Neural progenitor cell (in vitro differentiated cells): ENCODE data around the gene NIT2. TPM values are rescaled to one million over a fixed set of nuclear protein-coding genes. Genes with fewer than 3 reads are reported as not detected.
A peak's percentile ranks its signal among the peaks of the same experiment; 100 is the strongest.

Experiments used
- DNase-seq: peaks from one replicate; pipeline ENCODE4 v3.0.0-alpha.2; 2016; ENCODE audit warnings: low spot score
- H2AFZ ChIP-seq: fragments of 200-600 bp; sonication (generic); replicated peaks from 2 replicates; pipeline ENCODE4 v1.6.1; 2016; ENCODE audit warnings: antibody characterized with exemption
- H3F3A ChIP-seq: fragments of 200-600 bp; sonication (generic); 2 replicates; pipeline ENCODE4 v1.6.1; 2016; ENCODE audit warnings: antibody characterized with exemption, low read depth
- H3K27ac ChIP-seq: fragments of 200-600 bp; sonication (generic); 2 replicates; pipeline ENCODE4 v1.5.1; 2016; ENCODE audit warnings: mild to moderate bottlenecking
- H3K27me3 ChIP-seq: fragments of 200-600 bp; sonication (generic); 2 replicates; pipeline ENCODE4 v1.6.1; 2016; ENCODE audit warnings: mild to moderate bottlenecking, moderate library complexity
- H3K36me3 ChIP-seq: fragments of 200-600 bp; sonication (generic); 2 replicates; pipeline ENCODE4 v1.5.1; 2016
- H3K4me1 ChIP-seq: fragments of 200-600 bp; sonication (generic); 2 replicates; pipeline ENCODE4 v1.6.1; 2016; ENCODE audit warnings: mixed run types
- H3K4me2 ChIP-seq: fragments of 200-600 bp; sonication (generic); 2 replicates; pipeline ENCODE4 v1.6.1; 2016
- H3K4me3 ChIP-seq: fragments of 200-600 bp; sonication (generic); 2 replicates; pipeline ENCODE4 v1.5.1; 2016
- H3K79me2 ChIP-seq: fragments of 200-600 bp; sonication (generic); 2 replicates; pipeline ENCODE4 v1.6.1; 2016; ENCODE audit warnings: low read depth
- H3K9ac ChIP-seq: fragments of 200-600 bp; sonication (generic); 2 replicates; pipeline ENCODE4 v1.6.1; 2016
- H3K9me3 ChIP-seq: fragments of 200-600 bp; sonication (generic); 2 replicates; pipeline ENCODE4 v1.5.1; 2016; ENCODE audit warnings: low read depth
- H4K20me1 ChIP-seq: fragments of 200-600 bp; sonication (generic); 2 replicates; pipeline ENCODE4 v1.6.1; 2016; ENCODE audit warnings: low read depth
- H3K27ac Mint-ChIP-seq: 3 replicates; pipeline ENCODE4 v1.8.0; 2021; ENCODE audit warnings: mixed read lengths
- H3K27me3 Mint-ChIP-seq: 2 replicates; pipeline ENCODE4 v1.8.0; 2022; ENCODE audit warnings: low read depth, mild to moderate bottlenecking, inconsistent platforms, moderate library complexity, mixed read lengths; ENCODE audit not compliant: insufficient read depth
- H3K36me3 Mint-ChIP-seq: 3 replicates; pipeline ENCODE4 v1.8.0; 2021; ENCODE audit warnings: mixed read lengths
- H3K4me1 Mint-ChIP-seq: 3 replicates; pipeline ENCODE4 v1.8.0; 2021; ENCODE audit warnings: mixed read lengths
- H3K4me3 Mint-ChIP-seq: 3 replicates; pipeline ENCODE4 v1.8.0; 2021; ENCODE audit warnings: mild to moderate bottlenecking, moderate library complexity, mixed read lengths
- H3K9me3 Mint-ChIP-seq: 3 replicates; pipeline ENCODE4 v1.8.0; 2020; ENCODE audit warnings: mixed read lengths
- CTCF ChIP-seq: fragments of 200-600 bp; sonication (generic); IDR thresholded peaks from 2 replicates; pipeline ENCODE4 v1.5.1; 2017; ENCODE audit warnings: antibody characterized with exemption, mild to moderate bottlenecking
- EZH2 ChIP-seq: fragments of 200-600 bp; sonication (generic); IDR thresholded peaks from 2 replicates; pipeline ENCODE4 v1.6.1; 2017; ENCODE audit warnings: antibody characterized with exemption, mild to moderate bottlenecking, moderate library complexity
- EZH2phosphoT487 ChIP-seq: fragments of 200-600 bp; sonication (generic); IDR thresholded peaks from 2 replicates; pipeline ENCODE4 v1.6.1; 2017; ENCODE audit warnings: antibody characterized with exemption
- total RNA-seq: library from RNA; depleted of rRNA; stranded (reverse); fragments of >200 nt; gene quantifications from 2 replicates; pipeline ENCODE4 v1.2.3, GENCODE V29; 2015; ENCODE audit warnings: low replicate concordance

NIT2 gene
- total RNA-seq, 1 donor from 2014 or later = 33.1 TPM

DNA sequence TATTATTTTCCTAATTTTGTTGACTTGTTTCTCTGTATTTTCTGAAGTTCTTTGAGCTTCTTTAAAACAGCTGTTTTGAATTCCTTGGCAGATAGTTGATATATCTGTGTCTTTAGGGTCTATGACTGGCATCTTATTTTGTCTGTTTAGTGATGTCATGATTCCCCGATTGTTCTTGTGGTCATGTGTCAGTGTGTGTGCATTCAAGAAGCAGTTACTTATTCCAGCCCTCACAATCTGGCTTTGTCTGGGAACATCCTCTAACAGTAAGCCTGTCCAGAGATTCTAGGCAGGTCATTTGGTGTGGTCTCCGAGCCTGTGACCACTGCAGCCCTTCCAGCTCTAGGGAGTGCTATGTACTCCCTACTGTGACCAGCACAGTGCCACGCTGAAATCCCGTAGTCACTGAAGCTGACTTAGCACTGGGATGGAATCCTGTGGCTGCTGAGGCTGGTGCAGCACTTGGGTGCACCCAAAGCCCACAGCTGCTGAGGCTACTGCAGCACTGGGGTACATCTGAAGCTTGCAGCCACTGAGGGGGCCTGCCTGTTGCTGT, 73.5 kb downstream of the NIT2 start:
- no peaks in the 10 kb centered on the region for H3F3A ChIP-seq
- peaks cover 10% of the 10 kb centered on the region for H3K4me1 ChIP-seq
- peaks cover 37% of the 10 kb centered on the region for H3K9me3 Mint-ChIP-seq
- H2AFZ ChIP-seq = no peak overlapping the region
- no peaks in the 10 kb centered on the region for H3K36me3 ChIP-seq
- peaks cover 58% of the 10 kb centered on the region for H3K36me3 Mint-ChIP-seq
- TF ChIP-seq EZH2 = no peak
- no peak for TF ChIP-seq EZH2phosphoT487
- no peak for TF ChIP-seq CTCF
- H3K27ac Mint-ChIP-seq = no peak overlapping the region
- H3K9me3 ChIP-seq = no peaks in the 10 kb centered on the region
- H3K27ac ChIP-seq = no peak overlapping the region
- peak; percentile 18 for DNase-seq
- no peak overlapping the region for H3K4me3 Mint-ChIP-seq
- H4K20me1 ChIP-seq = no peaks in the 10 kb centered on the region
- peaks cover 83% of the 10 kb centered on the region for H3K79me2 ChIP-seq
- H3K9ac ChIP-seq = no peak overlapping the region
- peaks cover 9% of the 10 kb centered on the region for H3K4me1 Mint-ChIP-seq
- no peaks in the 10 kb centered on the region for H3K27me3 ChIP-seq
- H3K4me3 ChIP-seq = no peak overlapping the region
- no peaks in the 10 kb centered on the region for H3K27me3 Mint-ChIP-seq
- H3K4me2 ChIP-seq = peak overlapping the region; percentile 9

Other genes starting within 250 kb of the NIT2 start
- 0.09 and 0.15 TPM in 2 replicates for gene FILIP1L, start 220.3 kb upstream of the NIT2 start, total RNA-seq
- 32.1 and 50.1 TPM in 2 replicates for gene TBC1D23, start 73.8 kb upstream of the NIT2 start, total RNA-seq
- gene TOMM70, start 66.3 kb downstream of the NIT2 start, total RNA-seq = 39.5 and 58.5 TPM in 2 replicates
- 17.9 and 26.5 TPM in 2 replicates for gene LNP1, start 66.8 kb downstream of the NIT2 start, total RNA-seq
- 53.8 and 82.7 TPM in 2 replicates for gene TMEM45A, start 157.9 kb downstream of the NIT2 start, total RNA-seq